ENCODE data around the gene ZNF282.
A peak's percentile ranks its signal among the peaks of the same experiment; 100 is the strongest.
"Not testable (repeated sequence)": the region's sequence is repeated elsewhere in the genome, so short reads cannot be mapped to it uniquely, and the experiment has no call there.

ZNF282 gene

DNA sequence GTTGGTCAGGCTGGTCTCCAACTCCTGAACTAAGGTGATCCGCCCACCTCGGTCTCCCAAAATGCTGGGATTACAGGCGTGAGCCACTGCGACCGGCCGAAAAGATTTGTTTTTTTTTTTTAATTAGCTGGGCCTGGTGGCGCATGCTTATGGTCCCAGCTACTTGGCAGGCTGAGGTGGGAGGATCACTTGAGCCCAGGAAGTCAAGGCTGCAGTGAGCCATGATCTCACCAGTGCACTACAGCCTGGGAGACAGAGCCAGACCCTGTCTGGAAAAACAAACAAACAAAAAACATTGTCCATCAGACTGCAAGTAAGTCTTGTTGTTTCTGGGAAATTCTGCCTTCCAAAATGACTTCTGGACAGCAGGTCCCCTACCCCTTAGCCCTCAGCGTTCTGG is 27.8 kb downstream of the ZNF282 start:
- no peak for FAIRE-seq
- no peak for DNase-seq (ENCODE audit: insufficient read length, low spot score)

GRCh38 chr7:149223761-149224160 is 28.4 kb downstream of the ZNF282 start:
- no peak for DNase-seq (ENCODE audit: insufficient read length, low spot score)
- no peak for FAIRE-seq

- FAIRE-seq (no peak), DNase-seq (ENCODE audit: insufficient read length, low spot score) (no peak)
Measured at GRCh38 chr7:149224352-149224751, 29.0 kb downstream of the ZNF282 start.

DNA sequence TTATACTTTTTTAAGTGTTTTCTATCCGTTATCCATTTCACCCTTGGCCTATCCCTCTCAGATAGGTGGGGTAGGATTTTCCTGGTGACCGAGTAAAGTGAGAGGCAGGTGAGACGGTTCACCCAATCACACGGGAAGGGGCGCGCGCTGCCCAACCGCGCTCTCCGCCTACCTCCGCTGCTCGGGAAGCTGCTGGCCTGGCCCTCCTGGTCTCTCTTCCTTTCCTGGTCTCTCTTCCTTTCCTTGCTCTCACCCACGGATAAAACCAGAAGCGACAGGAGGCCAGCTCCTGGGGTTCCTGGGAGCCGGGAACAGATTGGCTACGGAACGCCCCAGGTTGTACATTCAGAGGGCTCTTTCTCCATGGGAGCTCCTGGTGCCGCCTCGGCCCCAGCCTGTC is 29.8 kb downstream of the ZNF282 start:
- DNase-seq (ENCODE audit: insufficient read length, low spot score) (no peak), FAIRE-seq (no peak)

DNA sequence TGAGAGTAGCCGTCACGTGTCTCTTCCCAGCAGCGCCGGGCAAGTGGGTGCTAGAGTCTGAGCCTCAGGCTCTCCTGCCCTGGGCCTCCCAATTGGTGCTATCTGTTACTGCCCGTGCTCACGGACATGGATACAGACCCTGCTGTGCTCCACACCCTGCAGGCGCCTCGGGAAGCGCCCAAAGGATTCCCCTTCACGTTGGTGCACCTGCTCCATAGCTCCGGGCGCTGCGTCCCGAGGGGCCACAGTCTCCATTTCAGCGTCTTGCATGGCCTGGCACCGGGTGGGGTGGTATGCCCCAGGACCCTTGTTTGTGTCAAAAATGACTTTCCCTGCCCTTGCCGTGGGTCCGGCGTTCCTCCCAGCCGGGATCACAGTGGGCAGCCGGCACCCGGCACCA is 30.3 kb downstream of the ZNF282 start:
- DNase-seq (ENCODE audit: insufficient read length, low spot score), result no peak
- FAIRE-seq, result no peak

DNA sequence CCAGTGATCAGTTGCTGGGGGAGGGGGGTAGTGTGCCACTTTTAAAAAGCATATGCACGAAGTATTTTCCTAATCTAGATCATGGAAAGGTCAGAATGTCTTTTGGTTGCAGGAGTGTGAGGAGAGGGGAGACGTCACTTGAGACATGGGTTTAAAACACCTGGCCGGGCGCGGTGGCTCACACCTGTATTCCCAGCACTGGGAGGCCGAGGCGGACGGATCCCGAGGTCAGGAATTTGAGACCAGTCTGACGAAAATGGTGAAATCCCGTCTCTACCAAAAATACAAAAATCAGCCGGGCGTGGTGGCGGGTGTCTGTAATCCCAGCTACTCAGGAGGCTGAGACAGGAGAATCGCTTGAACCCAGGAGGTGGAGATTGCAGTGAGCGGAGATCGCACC is 31.0 kb downstream of the ZNF282 start:
- not testable (repeated sequence) for DNase-seq (ENCODE audit: insufficient read length, low spot score); FAIRE-seq

DNA sequence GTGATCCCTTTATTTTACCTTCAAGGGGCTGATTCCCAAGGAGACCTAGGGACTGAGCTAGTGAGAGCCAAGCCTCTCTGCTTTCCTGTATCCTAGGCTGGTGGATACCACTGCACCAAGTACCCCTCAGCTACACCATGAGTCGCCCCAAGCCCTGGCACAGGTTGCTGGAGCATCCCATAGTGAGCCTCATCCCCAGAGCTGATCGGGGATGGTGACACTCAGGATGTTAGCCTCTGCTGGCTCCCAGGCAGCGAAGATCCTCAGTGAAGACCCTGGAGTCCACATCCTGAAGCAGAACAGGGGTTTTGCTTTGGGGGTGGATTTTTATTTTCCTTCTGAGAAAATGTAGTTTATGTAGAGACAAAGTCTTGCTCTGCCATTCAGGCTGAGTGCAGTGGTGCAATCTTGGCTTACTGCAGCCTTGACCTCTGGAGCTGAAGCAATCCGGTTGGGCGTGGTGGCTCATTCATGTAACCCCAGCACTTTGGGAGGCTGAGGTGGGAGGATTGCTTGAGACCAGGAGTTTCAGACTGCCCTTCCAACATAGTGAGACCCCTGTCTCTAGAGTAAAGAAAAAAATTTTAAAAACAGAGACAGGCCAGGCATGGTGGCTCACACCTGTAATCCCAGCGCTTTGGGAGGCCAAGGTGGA is 31.6 kb downstream of the ZNF282 start:
- DNase-seq (ENCODE audit: insufficient read length, low spot score) (no peak), FAIRE-seq (no peak)

- FAIRE-seq, result no peak
- no peak for DNase-seq (ENCODE audit: insufficient read length, low spot score)
Measured at GRCh38 chr7:149228831-149229471, 33.6 kb downstream of the ZNF282 start.

GRCh38 chr7:149229526-149229925 is 34.2 kb downstream of the ZNF282 start:
- no peak for DNase-seq (ENCODE audit: insufficient read length, low spot score)
- no peak for FAIRE-seq

GRCh38 chr7:149232362-149232761 is 37.0 kb downstream of the ZNF282 start:
- FAIRE-seq (no peak), DNase-seq (ENCODE audit: insufficient read length, low spot score) (no peak)

DNA sequence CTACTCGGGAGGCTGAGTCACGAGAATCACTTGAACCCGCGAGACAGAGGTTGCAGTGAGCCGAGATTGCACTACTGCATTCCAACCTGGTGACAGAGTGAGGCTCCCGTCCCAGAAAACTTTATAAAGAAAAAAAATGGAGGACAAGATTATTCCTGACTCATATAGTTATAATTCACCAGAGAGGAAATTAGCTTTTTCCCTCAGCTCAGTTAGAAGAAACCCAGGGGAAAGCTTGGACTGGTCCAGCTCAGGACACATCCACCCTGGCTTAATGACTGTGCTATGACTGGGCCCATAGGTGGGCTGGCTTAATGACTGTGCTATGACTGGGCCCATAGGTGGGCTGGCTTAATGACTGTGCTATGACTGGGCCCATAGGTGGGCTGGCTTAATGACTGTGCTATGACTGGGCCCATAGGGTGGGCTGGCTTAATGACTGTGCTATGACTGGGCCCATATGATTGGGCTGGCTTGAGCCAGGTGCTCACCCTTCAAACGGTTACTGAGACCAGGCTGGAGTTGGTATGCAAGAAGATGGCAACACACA is 38.4 kb downstream of the ZNF282 start:
- not testable (repeated sequence) for FAIRE-seq; DNase-seq (ENCODE audit: insufficient read length, low spot score)

GRCh38 chr7:149237502-149237901 is 42.2 kb downstream of the ZNF282 start:
- FAIRE-seq (no peak), DNase-seq (ENCODE audit: insufficient read length, low spot score) (no peak)

- FAIRE-seq (no peak), DNase-seq (ENCODE audit: insufficient read length, low spot score) (no peak)
Measured at GRCh38 chr7:149238051-149238450, 42.7 kb downstream of the ZNF282 start.

- peak; percentile 76 for FAIRE-seq
- DNase-seq (ENCODE audit: insufficient read length, low spot score), result peak; percentile 92
Measured at GRCh38 chr7:149239345-149240143, 44.2 kb downstream of the ZNF282 start, which contains the start of gene ZNF212. ZNF212 (plus strand) TSS chr7:149239651; CDS start chr7:149239779, 128 bp downstream.

DNA sequence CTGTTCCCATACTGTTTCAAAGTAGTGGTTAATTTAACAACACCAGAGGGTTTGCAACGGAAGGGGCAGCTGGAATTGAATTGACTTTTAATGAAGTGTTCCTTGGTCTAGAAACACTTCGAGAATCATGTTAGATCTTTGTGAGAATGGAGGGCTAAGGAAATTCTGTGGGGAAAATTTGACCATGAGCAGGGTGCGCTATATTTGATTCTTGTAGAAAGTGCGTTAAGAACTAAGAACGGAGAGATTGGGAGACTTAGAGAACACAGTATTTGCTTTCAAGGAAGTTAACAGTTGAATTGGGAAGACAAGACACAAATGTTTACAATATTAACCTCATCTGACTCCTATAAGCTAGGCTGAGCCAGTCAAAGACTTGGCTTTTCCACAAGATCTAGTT is 45.3 kb downstream of the ZNF282 start:
- DNase-seq (ENCODE audit: insufficient read length, low spot score) (no peak), FAIRE-seq (no peak)

- FAIRE-seq (no peak), DNase-seq (ENCODE audit: insufficient read length, low spot score) (no peak)
Measured at GRCh38 chr7:149241696-149242095, 46.4 kb downstream of the ZNF282 start.

DNA sequence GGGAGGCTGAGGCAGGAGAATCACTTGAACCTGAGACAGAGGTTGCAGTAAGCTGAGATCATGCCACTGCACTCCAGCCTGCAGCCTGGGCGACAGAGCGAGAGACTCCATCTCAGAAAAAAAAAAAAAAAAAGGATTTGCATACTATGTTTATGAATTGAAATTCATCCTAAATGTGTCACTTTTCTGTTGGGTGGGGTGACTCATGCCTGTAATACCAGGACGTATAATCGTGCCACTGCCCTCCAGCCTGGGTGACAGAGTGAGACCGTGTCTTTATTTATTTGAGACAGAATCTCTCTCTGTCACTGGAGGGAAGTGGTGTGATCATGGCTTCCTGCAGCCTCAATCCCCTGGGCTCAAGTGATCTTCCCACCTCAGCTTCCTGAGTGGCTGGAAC is 49.9 kb downstream of the ZNF282 start:
- DNase-seq (ENCODE audit: insufficient read length, low spot score) (no peak), FAIRE-seq (no peak)

DNA sequence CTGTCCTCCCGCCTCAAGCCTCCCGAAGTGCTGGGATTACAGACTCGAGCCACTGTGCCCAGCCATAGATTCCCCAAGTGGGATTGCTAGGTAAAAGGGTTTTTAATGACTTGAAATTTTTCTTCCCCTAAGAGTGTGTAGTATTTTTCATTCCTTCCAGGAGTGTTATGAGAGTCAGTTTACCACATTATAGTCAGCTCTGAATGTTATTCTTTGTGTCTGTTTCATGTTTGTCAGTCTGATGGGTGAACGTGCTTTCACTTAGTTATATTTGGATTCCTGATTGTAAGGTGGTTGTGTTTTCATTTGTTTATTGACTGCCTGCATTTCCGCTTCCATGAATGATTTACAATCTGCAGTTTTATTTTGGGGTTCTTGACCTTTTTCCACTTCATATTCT is 50.4 kb downstream of the ZNF282 start:
- FAIRE-seq (no peak), DNase-seq (ENCODE audit: insufficient read length, low spot score) (no peak)

DNA sequence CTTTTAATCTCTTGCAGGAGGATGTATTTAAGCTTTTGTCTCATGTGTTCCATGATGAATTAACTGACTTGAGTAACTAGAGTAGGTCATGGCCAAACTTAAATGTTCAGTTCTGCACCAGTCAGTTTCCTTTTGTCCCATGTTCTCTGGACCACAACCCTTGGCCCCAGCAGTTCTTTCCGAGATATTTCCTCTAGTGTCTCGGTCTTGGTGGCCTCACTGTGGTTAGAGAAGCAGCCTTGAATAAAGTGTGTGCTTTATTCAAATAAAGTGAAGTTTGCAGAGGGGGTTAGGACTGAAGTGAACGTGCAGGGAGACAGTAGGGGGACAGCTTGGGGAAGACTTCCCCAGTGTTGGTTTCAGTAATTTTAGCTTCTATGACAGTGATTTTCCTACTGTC is 53.4 kb downstream of the ZNF282 start:
- FAIRE-seq (peak; percentile 74), DNase-seq (ENCODE audit: insufficient read length, low spot score) (no peak)

- not testable (repeated sequence) for FAIRE-seq; DNase-seq (ENCODE audit: insufficient read length, low spot score)
Measured at GRCh38 chr7:149250151-149250550, 54.8 kb downstream of the ZNF282 start.

DNA sequence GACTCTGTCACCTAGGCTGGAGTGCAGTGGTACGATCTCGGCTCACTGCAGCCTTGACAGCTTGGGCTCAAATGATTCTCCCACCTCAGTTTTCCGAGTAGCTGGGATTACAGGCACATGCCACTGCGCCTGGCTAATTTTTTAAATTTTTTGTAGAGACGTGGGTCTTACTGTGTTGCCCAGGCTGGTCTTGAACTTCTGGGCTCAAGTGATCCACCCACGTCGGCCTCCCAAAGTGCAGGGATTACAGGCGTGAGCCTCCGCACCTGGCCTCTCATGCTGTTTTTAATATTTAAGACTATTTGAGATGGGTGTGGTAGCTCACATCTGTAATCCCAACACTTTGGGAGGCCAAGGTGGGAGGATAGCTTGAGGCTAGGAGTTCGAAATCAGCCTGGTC is 56.2 kb downstream of the ZNF282 start:
- DNase-seq (ENCODE audit: insufficient read length, low spot score); FAIRE-seq: not testable (repeated sequence)

All from GM19239 (cell line).